Ishikawa (cell line): ENCODE measurements around the gene DNLZ.

Experiments used
- CEBPB ChIP-seq: IDR thresholded peaks from 2 replicates; pipeline ENCODE4 v1.6.1; 2012
- CREB1 ChIP-seq: IDR thresholded peaks from 2 replicates; pipeline ENCODE4 v1.6.1; 2012; ENCODE audit warnings: low read depth
- EGR1 ChIP-seq: IDR thresholded peaks from 2 replicates; pipeline ENCODE4 v1.6.1; 2012
- EP300 ChIP-seq: IDR thresholded peaks from 2 replicates; pipeline ENCODE4 v1.6.1; 2012; ENCODE audit warnings: borderline replicate concordance
- FOXM1 ChIP-seq: IDR thresholded peaks from 2 replicates; pipeline ENCODE4 v1.6.1; 2012; ENCODE audit warnings: low read depth, borderline replicate concordance
- MAX ChIP-seq: IDR thresholded peaks from 2 replicates; pipeline ENCODE4 v1.6.1; 2012
- NFIC ChIP-seq: IDR thresholded peaks from 2 replicates; pipeline ENCODE4 v1.6.1; 2012
- RAD21 ChIP-seq: IDR thresholded peaks from 2 replicates; pipeline ENCODE4 v1.6.1; 2012; ENCODE audit warnings: low read depth
- REST ChIP-seq: IDR thresholded peaks from 2 replicates; pipeline ENCODE4 v1.6.1; 2012; ENCODE audit warnings: low read depth, mild to moderate bottlenecking
- TAF1 ChIP-seq: IDR thresholded peaks from 2 replicates; pipeline ENCODE4 v1.6.1; 2012; ENCODE audit warnings: low read depth, mild to moderate bottlenecking
- TCF12 ChIP-seq: IDR thresholded peaks from 2 replicates; pipeline ENCODE4 v1.6.1; 2012; ENCODE audit warnings: low read depth
- USF1 ChIP-seq: IDR thresholded peaks from 2 replicates; pipeline ENCODE4 v1.6.1; 2012
- YY1 ChIP-seq: IDR thresholded peaks from 2 replicates; pipeline ENCODE4 v1.6.1; 2012; ENCODE audit warnings: low read depth

GRCh38 chr9:136343884-136344269, 19.7 kb downstream of the DNLZ start:
- TF ChIP-seq REST (no peak), CEBPB (no peak), EP300 (no peak), EGR1 (no peak), MAX (no peak), TAF1 (no peak), FOXM1 (no peak), YY1 (no peak), RAD21 (no peak), NFIC (no peak), TCF12 (no peak), USF1 (no peak), CREB1 (no peak)
